SH-SY5Y (cell line): ENCODE results near the gene RAB8A.

Source experiments
- GATA2 ChIP-seq: IDR thresholded peaks from 2 replicates; pipeline ENCODE4 v1.6.1; 2011; ENCODE audit warnings: mild to moderate bottlenecking, low read depth, low read length
- GATA3 ChIP-seq: IDR thresholded peaks from 2 replicates; pipeline ENCODE4 v1.6.1; 2011; ENCODE audit warnings: low read depth, mild to moderate bottlenecking, low read length, moderate library complexity

The RAB8A gene

DNA sequence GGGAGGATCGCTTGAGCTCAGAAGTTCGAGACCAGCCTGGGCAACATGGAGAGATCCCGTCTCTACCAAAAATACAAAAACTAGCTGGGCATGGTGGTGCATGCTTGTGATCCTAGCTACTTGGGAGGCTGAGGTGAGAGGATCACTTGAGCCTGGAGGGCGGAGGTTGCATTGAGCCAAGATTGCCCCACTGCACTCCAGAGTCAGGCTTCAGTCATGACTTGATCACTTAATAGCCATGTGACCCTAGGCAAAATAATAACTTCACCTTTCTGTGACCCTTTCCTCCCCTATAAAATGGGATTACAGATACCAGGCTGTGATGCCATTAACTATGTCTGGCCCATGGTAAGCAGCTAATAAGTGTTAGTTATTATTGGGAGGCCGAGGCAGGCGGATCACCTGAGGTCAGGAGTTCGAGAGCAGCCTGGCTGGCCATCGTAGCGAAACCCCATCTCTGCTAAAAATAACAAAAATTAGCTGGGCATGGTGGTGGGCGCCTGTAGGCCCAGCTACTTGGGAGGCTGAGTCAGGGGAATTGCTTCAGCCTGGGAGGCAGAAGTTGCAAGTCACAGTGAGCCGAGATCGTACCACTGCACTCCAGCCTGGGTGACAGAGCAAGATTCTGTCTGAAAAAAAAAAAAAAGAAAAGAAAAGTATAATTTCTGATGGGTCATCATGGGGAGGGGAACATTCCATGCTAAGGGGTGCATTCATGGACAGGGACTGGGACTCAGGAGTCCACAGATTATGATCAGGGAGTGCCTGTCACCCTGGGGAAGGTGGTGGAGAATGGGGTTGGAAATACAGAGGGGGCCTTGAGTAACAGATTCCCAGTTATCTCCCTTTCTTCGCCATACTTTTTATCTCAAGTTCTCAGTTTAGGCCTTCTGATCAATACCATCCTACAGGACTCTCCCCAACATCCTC is 19.9 kb upstream of the RAB8A start:
- TF ChIP-seq GATA3: no peak
- TF ChIP-seq GATA2: no peak

DNA sequence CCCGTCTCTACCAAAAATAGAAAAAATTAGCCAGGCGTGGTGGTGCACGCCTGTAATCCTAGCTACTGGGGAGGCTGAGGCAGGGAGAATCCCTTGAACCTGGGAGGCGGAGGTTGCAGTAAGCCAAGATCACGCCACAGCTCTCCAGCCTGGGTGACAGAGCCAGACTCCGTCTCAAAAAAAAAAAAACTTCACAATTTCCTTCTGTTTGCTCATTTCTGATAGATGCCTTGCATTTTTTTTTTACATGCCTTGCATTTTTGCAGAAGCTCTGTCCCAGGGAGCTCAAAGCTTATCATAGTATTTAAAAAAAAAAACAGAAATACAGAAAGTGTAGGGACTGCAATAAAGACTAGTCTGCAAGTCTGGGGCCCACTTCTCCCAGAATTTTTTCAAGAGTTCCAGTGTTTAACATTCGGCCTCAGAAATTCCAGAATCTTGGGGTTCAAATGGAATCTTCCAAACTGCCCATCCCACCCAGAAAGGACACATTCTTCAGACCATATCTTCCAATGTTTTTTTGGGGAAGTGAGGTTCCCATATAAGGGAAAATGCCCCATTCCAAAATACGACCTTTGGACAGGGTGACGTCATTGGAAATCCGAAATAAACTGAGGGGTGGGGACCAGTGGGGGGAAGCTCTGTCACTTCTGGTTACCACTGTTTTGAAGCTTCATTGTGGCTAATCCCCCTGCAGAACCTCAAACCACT is 17.2 kb upstream of the RAB8A start:
- TF ChIP-seq GATA2: no peak
- no peak for TF ChIP-seq GATA3

DNA sequence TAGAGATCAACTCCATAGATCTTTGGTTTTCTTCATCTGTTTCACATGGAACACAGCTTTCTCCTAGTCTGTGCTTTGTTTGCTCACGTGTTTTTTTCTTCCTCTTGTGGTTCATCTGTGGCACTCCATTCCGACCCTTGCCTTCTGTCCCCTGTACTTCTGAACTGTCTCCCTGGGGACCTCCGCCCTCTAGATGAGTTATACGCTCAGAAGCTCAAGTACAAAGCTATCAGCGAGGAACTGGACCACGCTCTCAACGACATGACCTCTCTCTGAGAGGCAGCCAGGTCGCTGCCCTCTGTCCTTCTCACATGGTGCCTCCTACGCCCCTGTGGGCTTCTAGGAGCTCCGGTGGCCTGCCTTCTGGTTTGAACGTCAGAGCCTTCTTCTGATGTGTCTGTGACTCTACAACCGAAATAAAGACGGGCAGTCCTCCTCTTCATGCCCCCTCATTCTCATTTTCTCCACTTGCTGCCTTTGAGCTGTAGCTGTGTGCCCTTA is 16.6 kb upstream of the RAB8A start:
- TF ChIP-seq GATA2 (no peak), GATA3 (no peak)

GRCh38 chr19:16096280-16096855 is 15.3 kb upstream of the RAB8A start:
- no peak for TF ChIP-seq GATA2
- TF ChIP-seq GATA3: no peak

DNA sequence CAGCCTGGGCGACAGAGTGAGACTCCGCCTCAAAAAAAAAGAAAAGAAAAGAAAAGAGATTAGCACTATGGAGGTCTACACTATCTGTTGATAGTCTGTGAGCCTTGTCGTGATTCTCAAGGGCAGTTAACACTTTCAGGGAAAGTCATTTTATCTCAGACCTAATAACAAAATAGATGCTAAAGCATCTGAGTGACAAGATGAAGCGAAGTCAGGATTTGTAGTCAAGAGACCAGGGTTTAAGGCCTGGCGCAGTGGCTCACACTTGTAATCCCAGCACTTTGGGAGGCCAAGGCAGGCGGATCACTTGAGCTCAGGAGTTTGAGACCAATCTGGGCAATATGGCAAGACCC is 13.3 kb upstream of the RAB8A start:
- TF ChIP-seq GATA3: no peak
- TF ChIP-seq GATA2: no peak

- no peak for TF ChIP-seq GATA2
Measured at GRCh38 chr19:16098821-16099220, 12.9 kb upstream of the RAB8A start.

DNA sequence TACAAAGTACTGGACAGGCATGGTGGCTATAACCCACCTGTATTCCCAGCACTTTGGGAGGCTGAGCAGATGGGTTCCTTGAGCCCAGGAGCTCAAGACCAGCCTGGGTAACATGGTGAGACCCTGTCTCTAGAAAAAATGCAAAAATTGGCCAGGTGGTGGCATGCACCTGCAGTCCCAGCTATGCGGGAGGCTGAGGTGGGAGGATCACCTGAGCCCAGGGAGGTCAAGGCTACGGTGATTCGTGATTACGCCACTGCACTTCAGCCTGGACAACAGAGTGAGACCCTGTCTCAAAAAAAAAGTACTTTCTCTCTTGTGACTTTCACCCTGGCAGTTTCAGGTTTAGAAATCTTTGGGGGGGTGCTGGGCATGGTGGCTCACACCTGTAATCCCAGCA is 11.2 kb upstream of the RAB8A start:
- TF ChIP-seq GATA3: no peak
- no peak for TF ChIP-seq GATA2

DNA sequence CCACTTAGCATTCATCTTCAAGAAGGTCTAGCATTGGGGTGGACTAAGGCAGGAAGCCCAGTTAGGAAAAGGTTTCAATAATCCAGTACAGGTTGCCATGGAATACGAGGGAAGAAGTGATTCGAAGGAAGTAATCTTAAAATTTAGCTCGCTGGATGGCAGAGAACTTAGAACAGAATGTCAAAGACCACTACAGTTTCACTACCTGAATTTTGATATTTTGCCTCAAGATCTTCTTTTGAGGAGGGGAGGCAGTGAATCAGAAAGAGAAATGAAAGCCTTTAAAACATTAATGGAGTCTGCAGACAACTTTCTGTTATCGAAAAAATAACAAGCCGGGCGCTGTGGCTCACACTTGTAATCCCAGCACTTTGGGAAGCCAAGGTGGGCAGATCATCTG is 7.0 kb upstream of the RAB8A start:
- no peak for TF ChIP-seq GATA3
- TF ChIP-seq GATA2: no peak

- TF ChIP-seq GATA2: no peak
- TF ChIP-seq GATA3: no peak
Measured at GRCh38 chr19:16106121-16106520, 5.6 kb upstream of the RAB8A start.

DNA sequence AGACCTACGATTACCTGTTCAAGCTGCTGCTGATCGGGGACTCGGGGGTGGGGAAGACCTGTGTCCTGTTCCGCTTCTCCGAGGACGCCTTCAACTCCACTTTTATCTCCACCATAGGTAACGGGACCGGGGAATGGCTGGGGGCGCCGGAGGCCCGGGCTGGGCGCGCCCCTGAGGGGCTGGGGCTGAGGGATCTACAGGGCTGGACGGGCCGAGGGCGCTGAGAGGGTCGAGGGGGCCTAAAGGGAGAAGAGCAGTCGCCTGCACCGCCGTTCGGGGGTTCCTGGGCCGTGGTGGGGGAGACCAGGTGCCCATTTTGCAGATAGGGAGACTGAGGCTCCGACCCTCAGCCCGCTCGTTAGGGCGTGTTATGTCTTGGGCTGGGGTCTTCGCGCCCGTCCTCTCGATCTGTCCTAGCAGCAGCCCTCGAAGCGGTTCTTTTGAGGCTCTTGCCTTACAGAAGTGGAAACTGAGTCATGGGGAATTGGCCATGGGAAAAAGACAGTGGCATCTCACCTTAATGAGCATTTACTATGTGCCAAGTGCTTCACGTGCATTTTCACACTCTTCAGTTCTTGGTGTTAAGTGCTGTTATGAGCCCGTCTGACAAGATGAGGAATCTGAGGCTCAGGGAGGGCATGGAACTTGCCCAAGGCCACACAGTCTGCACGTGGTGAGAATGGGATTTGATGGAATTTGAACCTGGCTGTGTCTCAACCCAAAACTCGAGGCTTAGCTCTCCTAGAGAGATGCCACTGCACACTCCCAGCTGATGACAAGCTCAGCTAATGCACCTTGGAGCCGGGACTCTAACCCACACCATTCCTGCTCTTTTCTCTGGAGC is 442 bp downstream of the RAB8A start:
- TF ChIP-seq GATA3: no peak

GRCh38 chr19:16112778-16113177 is 1.1 kb downstream of the RAB8A start:
- TF ChIP-seq GATA2 (no peak), GATA3 (no peak)

GRCh38 chr19:16113727-16114126 is 2.0 kb downstream of the RAB8A start:
- TF ChIP-seq GATA3 (no peak), GATA2 (no peak)

GRCh38 chr19:16115301-16116039 is 3.8 kb downstream of the RAB8A start:
- TF ChIP-seq GATA2: no peak
- TF ChIP-seq GATA3: no peak

- TF ChIP-seq GATA2 (no peak), GATA3 (no peak)
Measured at GRCh38 chr19:16116067-16116466, 4.4 kb downstream of the RAB8A start.
